Ovary (tissue), 9 donors: ENCODE results near the gene RPL37A. TPM values are rescaled to one million over a fixed set of nuclear protein-coding genes. Genes with fewer than 3 reads are reported as not detected.

ENCODE experiments used
- DNase-seq, 5 donors: peaks; one replicate each; pipeline ENCODE4 v3.0.0-alpha.2; 2019 to 2020
- H3K27ac ChIP-seq, 2 donors: fragments of 200-600 bp; one replicate each; pipeline versions ENCODE4 v1.5.1 to v1.8.0; 2019 to 2022
- H3K27me3 ChIP-seq: fragments of 200-600 bp; one replicate; pipeline ENCODE4 v1.8.0; 2022
- H3K36me3 ChIP-seq: fragments of 200-600 bp; sonication (generic); one replicate; pipeline ENCODE4 v1.5.1; 2019
- H3K4me1 ChIP-seq: one replicate; pipeline ENCODE4 v1.8.1; 2013; ENCODE audit warnings: mild to moderate bottlenecking, moderate library complexity; ENCODE audit not compliant: insufficient read depth
- H3K4me3 ChIP-seq: fragments of 200-600 bp; sonication (generic); one replicate; pipeline ENCODE4 v1.5.1; 2017
- H3K9me3 ChIP-seq, 2 donors: fragments of 200-600 bp in 1 of 2; sonication (generic) in 1 of 2; one replicate each; pipeline versions ENCODE4 v1.5.1 to v1.8.1; 2013 to 2019; ENCODE audit warnings: mild to moderate bottlenecking in 1 of 2, moderate library complexity in 1 of 2
- CTCF ChIP-seq, 3 donors: fragments of 450-650 bp in 2 of 3; fragments of 200-600 bp in 1 of 3; IDR thresholded peaks; one replicate each; pipeline versions ENCODE4 v1.5.1 to v1.8.0; 2016 to 2022; ENCODE audit warnings: antibody characterized with exemption in 3 of 3, mild to moderate bottlenecking in 1 of 3
- EP300 ChIP-seq: sonication (generic); formaldehyde crosslinking; IDR thresholded peaks from one replicate; pipeline ENCODE4 v1.6.1; 2017; ENCODE audit warnings: antibody characterized with exemption
- POLR2A ChIP-seq: fragments of 450-650 bp; IDR thresholded peaks from one replicate; pipeline ENCODE4 v1.6.1; 2017; ENCODE audit warnings: antibody characterized with exemption, mild to moderate bottlenecking, moderate library complexity
- WGBS, 3 donors: extraction: QIAGEN DNeasy Blood & Tissue Kit in 1 of 3; methylation state at CpG; one replicate each; pipeline versions ENCODE4 v1.1.5 to v1.1.7; 2013 to 2017; 5-methylcytosine and 5-hydroxymethylcytosine counted together
- intact Hi-C, 4 donors: fragments of 100-400 bp; cut with DNase I; formaldehyde crosslinking; loops; one replicate each; pipeline versions ENCODE4 v1.11.0 to v1.15.1; 2022 to 2023
- polyA plus RNA-seq, 2 donors: library from polyadenylated mRNA; stranded (reverse); fragments of 200-250 nt in 1 of 2; fragments of 350-450 nt in 1 of 2; fragmentation: Illumina TruSeq in 1 of 2; extraction: RNeasy Lipid Tissue Mini Kit (QIAGEN cat#74804) in 1 of 2; gene quantifications; one replicate each; pipeline ENCODE4 v1.2.3, GENCODE V29; 2013 to 2014
- total RNA-seq, 7 donors: library from RNA; depleted of rRNA in 2 of 7; stranded (reverse); fragments of >200 nt in 2 of 7; fragmentation: NEBNext Ultra II Directional in 3 of 7; extraction: Animal tissue kit (Norgen Biotek cat#: 25700) in 3 of 7; gene quantifications; one replicate each; pipeline versions ENCODE4 v1.1.0 to v1.2.4, GENCODE V29; 2016 to 2023
- donor health status: DM: no; HTN: no; CAD: no; lungs with moderate emphysema.
- donor health status: DM: no; HTN: no; CAD: no.
- donor health status: Bipolar disorder and iron deficiency.
- donor health status: DM: yes; HTN: yes; CAD: no.
- donor health status: DM: no; HTN: no; CAD: no.
- donor health status: DM: yes; HTN: yes; CAD: no.

The RPL37A gene
- total and polyA plus RNA-seq, 9 donors: 3,187 to 7,390 (median 5,316) TPM

DNA sequence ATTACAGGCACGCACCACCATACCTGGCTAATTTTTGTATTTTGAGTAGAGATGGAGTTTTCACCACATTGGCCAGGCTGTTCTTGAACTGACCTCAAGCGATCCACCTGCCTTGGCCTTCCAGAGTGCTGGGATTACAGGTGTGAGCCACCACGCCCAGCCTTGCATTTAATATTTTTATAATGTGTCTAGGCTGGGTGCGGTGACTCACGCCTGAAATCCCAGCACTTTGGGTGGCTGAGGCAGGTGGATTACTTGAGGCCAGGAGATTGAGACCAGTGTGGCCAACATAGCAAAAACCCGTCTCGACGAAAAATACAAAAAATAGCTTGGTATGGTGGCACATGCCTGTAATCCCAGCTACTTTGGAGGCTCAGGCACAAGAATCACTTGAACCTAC, 3.2 kb downstream of the RPL37A start:
- intact Hi-C loops: no loop called here
- 87 to 91% (median 89%) methylated on average over 8 of the region's 8 CpGs for WGBS, 3 donors
- Histone ChIP-seq H3K9me3 (no peaks in the 10 kb centered on the region), H3K4me3 (no peak overlapping the region), H3K36me3 (no peaks in the 10 kb centered on the region), H3K4me1 (peaks cover 1% of the 10 kb centered on the region), H3K27ac (no peak overlapping the region), H3K27me3 (no peaks in the 10 kb centered on the region)
- no peak for DNase-seq
- TF ChIP-seq CTCF (IDR thresholded peaks at IDR 0.05): no peak

- H3K9me3 ChIP-seq: no peaks in the 10 kb centered on the region
- H3K4me1 ChIP-seq: peaks cover 1% of the 10 kb centered on the region
These were observed 3.9 kb downstream of the RPL37A start for GRCh38 chr2:216502381-216503158.

DNA sequence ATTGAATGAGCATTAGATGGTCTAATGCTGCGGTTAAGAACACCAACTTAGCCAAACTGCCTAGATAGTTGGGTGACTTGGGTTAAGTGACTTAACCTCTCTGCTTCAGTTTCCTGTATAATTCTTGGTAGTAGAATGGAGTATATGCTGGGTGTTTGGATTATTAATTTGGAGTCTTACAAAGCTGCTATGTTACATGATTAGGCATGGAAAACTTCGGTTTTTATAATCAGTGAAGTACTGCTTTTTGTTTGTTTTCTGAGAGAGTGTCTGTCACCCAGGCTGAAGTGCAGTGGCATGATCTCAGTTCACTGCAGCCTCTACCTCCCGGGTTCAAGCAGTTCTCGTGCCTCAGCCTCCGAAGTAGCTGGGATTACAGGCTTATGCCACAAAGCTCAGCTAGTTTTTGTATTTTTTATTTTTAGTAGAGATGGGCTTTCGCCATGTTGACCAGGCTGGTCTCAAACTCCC, 4.5 kb downstream of the RPL37A start:
- H3K27me3 ChIP-seq: no peaks in the 10 kb centered on the region
- no peaks in the 10 kb centered on the region for H3K9me3 ChIP-seq
- whole genome bisulfite sequencing, 3 donors: 82 to 84% (median 83%) methylated on average over 6 of the region's 6 CpGs
- peaks cover 1% of the 10 kb centered on the region for H3K4me1 ChIP-seq
- H3K36me3 ChIP-seq: no peaks in the 10 kb centered on the region
- H3K4me3 ChIP-seq: no peak overlapping the region
- DNase-seq: no peak
- H3K27ac ChIP-seq: no peak overlapping the region
- TF ChIP-seq POLR2A: no peak
- no peak for TF ChIP-seq EP300
- no peak for TF ChIP-seq CTCF (IDR thresholded peaks at IDR 0.05)
- intact Hi-C loops: no loop called here

More at GRCh38 chr2:216502381-216503158, 3.9 kb downstream of the RPL37A start:
- Histone ChIP-seq H3K36me3 (no peaks in the 10 kb centered on the region), H3K27me3 (no peaks in the 10 kb centered on the region), H3K27ac (no peak overlapping the region), H3K4me3 (no peak overlapping the region)
- TF ChIP-seq EP300 (no peak), POLR2A (no peak), CTCF (IDR thresholded peaks at IDR 0.05) (no peak)
- 64 to 68% (median 65%) methylated on average over 7 of the region's 7 CpGs for WGBS, 3 donors
- DNase-seq: no peak
- intact Hi-C loops: no loop called here

- 36 to 48% (median 43%) methylated on average over 5 of the region's 5 CpGs for WGBS, 3 donors
- Histone ChIP-seq H3K9me3 (no peaks in the 10 kb centered on the region), H3K4me3 (no peak overlapping the region), H3K27ac (no peak overlapping the region), H3K27me3 (no peaks in the 10 kb centered on the region), H3K36me3 (no peaks in the 10 kb centered on the region), H3K4me1 (peaks cover 1% of the 10 kb centered on the region)
- intact Hi-C loops: no loop called here
- no peak for TF ChIP-seq EP300
- no peak for DNase-seq
These were observed 5.2 kb downstream of the RPL37A start for GRCh38 chr2:216503697-216504375.

- Histone ChIP-seq H3K36me3 (no peaks in the 10 kb centered on the region), H3K27me3 (no peaks in the 10 kb centered on the region), H3K27ac (no peak overlapping the region), H3K9me3 (no peaks in the 10 kb centered on the region), H3K4me3 (no peak overlapping the region), H3K4me1 (peaks cover 1% of the 10 kb centered on the region)
- 63 to 71% (median 65%) methylated on average over 1 of the region's 1 CpG for WGBS, 3 donors
- intact Hi-C loops: no loop called here
- TF ChIP-seq POLR2A: no peak
- no peak for DNase-seq
These were observed 5.7 kb downstream of the RPL37A start for GRCh38 chr2:216504376-216504762.
